A549 (cell line): Measurements from ENCODE around the gene SALL4. TPM values are rescaled to one million over a fixed set of nuclear protein-coding genes. Genes with fewer than 3 reads are reported as not detected.

Source experiments
- ATAC-seq, 2 experiments: fragments of 200-7000 bp in 1 of 2; fragments of >200 bp in 1 of 2; cut with Nextera tagmentation in 1 of 2; cut with Tn5 transposase in 1 of 2; 3 replicates each; pipeline versions ENCODE4 v1.8.0 to v1.9.1; 2018 to 2020; ENCODE audit warnings: mild to moderate bottlenecking in 1 of 2, moderate library complexity in 1 of 2
- CTCF ChIA-PET: fragments of 300-600 bp; sonication (Branson Sonifier 250); formaldehyde crosslinking; extraction: SDS; loops from one replicate; lab custom pipeline; 2021; ENCODE audit warnings: antibody characterized with exemption, inconsistent platforms; lab: Yijun Ruan, JAX
- POLR2A ChIA-PET: fragments of 350-600 bp; formaldehyde crosslinking; extraction: SDS; loops from one replicate; lab custom pipeline; 2021; ENCODE audit warnings: antibody characterized with exemption, inconsistent platforms; lab: Yijun Ruan, JAX
- DNase-seq, 2 experiments: peaks; one replicate each; pipeline versions ENCODE4 v3.0.0 to v3.0.0-alpha.2; 2011 to 2016; ENCODE audit warnings: low read depth in 1 of 2, low spot score in 1 of 2
- FAIRE-seq: peaks from 2 replicates; lab custom pipeline; 2011; peaks lifted over from hg19 to GRCh38; lab: Jason Lieb, UNC
- H3K27ac ChIP-seq, 2 experiments: fragments of >200 bp; sonication (Bioruptor Twin); formaldehyde crosslinking; 3 replicates each; pipeline ENCODE4 v1.5.1; 2016 to 2017
- H3K4me1 ChIP-seq: fragments of >200 bp; sonication (Bioruptor Twin); formaldehyde crosslinking; 3 replicates; pipeline ENCODE4 v1.6.1; 2016
- H3K4me2 ChIP-seq: fragments of >200 bp; sonication (Bioruptor Twin); formaldehyde crosslinking; 3 replicates; pipeline ENCODE4 v1.6.1; 2016
- H3K4me3 ChIP-seq: fragments of >200 bp; sonication (Bioruptor Twin); formaldehyde crosslinking; 3 replicates; pipeline ENCODE4 v1.5.1; 2016
- H3K9me3 ChIP-seq: fragments of >200 bp; sonication (Bioruptor Twin); formaldehyde crosslinking; 3 replicates; pipeline ENCODE4 v1.6.1; 2016
- BCL3 ChIP-seq: fragments of >200 bp; sonication (Bioruptor Twin); formaldehyde crosslinking; IDR thresholded peaks from 3 replicates; pipeline ENCODE4 v1.6.1; 2016
- CHD4 ChIP-seq: fragments of 200-600 bp; sonication (generic); IDR thresholded peaks from 2 replicates; pipeline ENCODE4 v1.6.1; 2016; ENCODE audit warnings: antibody characterized with exemption, mild to moderate bottlenecking, borderline replicate concordance
- CTCF ChIP-seq: fragments of >200 bp; sonication (Bioruptor Twin); formaldehyde crosslinking; IDR thresholded peaks from 3 replicates; pipeline ENCODE4 v1.5.1; 2016
- E2F6 ChIP-seq: IDR thresholded peaks from 2 replicates; pipeline ENCODE4 v1.6.1; 2012; ENCODE audit warnings: low read depth, borderline replicate concordance
- ELK1 ChIP-seq: fragments of 150-350 bp; IDR thresholded peaks from 2 replicates; pipeline ENCODE4 v1.6.1; 2014; ENCODE audit warnings: low read depth, mild to moderate bottlenecking, low read length
- EP300 ChIP-seq, 2 experiments: fragments of >200 bp; sonication (Bioruptor Twin); formaldehyde crosslinking; IDR thresholded peaks; 2 replicates in 1 of 2; 3 replicates in 1 of 2; pipeline ENCODE4 v1.6.1; 2016 to 2017
- ESRRA ChIP-seq: fragments of 150-350 bp; IDR thresholded peaks from 2 replicates; pipeline ENCODE4 v1.6.1; 2014; ENCODE audit warnings: mild to moderate bottlenecking, low read length, borderline replicate concordance
- FOSL2 ChIP-seq, 2 experiments: fragments of 450-650 bp in 1 of 2; fragments of >200 bp in 1 of 2; sonication (Bioruptor Twin) in 1 of 2; formaldehyde crosslinking; IDR thresholded peaks; 2 replicates each; pipeline versions ENCODE4 v1.5.0 to v1.6.1; 2016 to 2020; ENCODE audit warnings: mild to moderate bottlenecking in 1 of 2, moderate library complexity in 1 of 2
- HEYL ChIP-seq: fragments of 250-450 bp; sonication (Bioruptor Pico); IDR thresholded peaks from 2 replicates; pipeline ENCODE4 v1.8.0; 2021; ENCODE audit warnings: mild to moderate bottlenecking, moderate library complexity
- HMGXB4 ChIP-seq: fragments of 250-450 bp; sonication (Bioruptor Pico); IDR thresholded peaks from 2 replicates; pipeline ENCODE4 v1.5.0; 2021; ENCODE audit warnings: mild to moderate bottlenecking, moderate library complexity, borderline replicate concordance
- NFE2L2 ChIP-seq: fragments of 150-350 bp; conservative IDR thresholded peaks from 2 replicates; pipeline ENCODE4 v1.6.1; 2014; ENCODE audit warnings: low read length
- PBX3 ChIP-seq: IDR thresholded peaks from 2 replicates; pipeline ENCODE4 v1.6.1; 2012
- RARB ChIP-seq: fragments of 250-450 bp; sonication (Bioruptor Pico); IDR thresholded peaks from 2 replicates; pipeline ENCODE4 v1.8.0; 2021; ENCODE audit warnings: mild to moderate bottlenecking, moderate library complexity
- RCOR1 ChIP-seq: fragments of 150-350 bp; IDR thresholded peaks from 2 replicates; pipeline ENCODE4 v1.6.1; 2014; ENCODE audit warnings: antibody characterized with exemption, low read length, low read depth
- RNF2 ChIP-seq: fragments of 200-600 bp; sonication (generic); IDR thresholded peaks from 2 replicates; pipeline ENCODE4 v1.6.1; 2016; ENCODE audit warnings: low read depth, mild to moderate bottlenecking, antibody characterized with exemption, moderate library complexity, borderline replicate concordance
- SREBF2 ChIP-seq: fragments of 450-650 bp; IDR thresholded peaks from 2 replicates; pipeline ENCODE4 v1.6.1; 2014; ENCODE audit warnings: mild to moderate bottlenecking, moderate library complexity
- TP53 ChIP-seq: fragments of 250-450 bp; sonication (Bioruptor Pico); IDR thresholded peaks from 2 replicates; pipeline ENCODE4 v1.5.0; 2021; ENCODE audit warnings: mild to moderate bottlenecking, moderate library complexity
- ZNF302 ChIP-seq: fragments of 250-450 bp; sonication (Bioruptor Pico); IDR thresholded peaks from 2 replicates; pipeline ENCODE4 v1.9.0; 2021; ENCODE audit warnings: inconsistent platforms, mild to moderate bottlenecking, moderate library complexity
- WGBS: methylation state at CpG from one replicate; pipeline ENCODE4 v1.1.6; 2017; ENCODE audit errors: missing lambda C conversion rate; 5-methylcytosine and 5-hydroxymethylcytosine counted together
- polyA plus RNA-seq, 4 experiments: library from polyadenylated mRNA; depleted of rRNA in 3 of 4; stranded (reverse); fragments of >200 nt; fragmentation: RNase III in 1 of 4; extraction: RNeasy Plus Mini Kit Qiagen cat#74134 plus additional on column Dnase treatment in 1 of 4; gene quantifications; 2 replicates in 3 of 4; 3 replicates in 1 of 4; pipeline ENCODE4 v1.2.3, GENCODE V29; 2011 to 2017

The SALL4 gene
- polyA plus RNA-seq, 2 of the 4 experiments (the other 2 are of a cell fraction), result 2.3 to 7.6 TPM

GRCh38 chr20:51789434-51789833 is 12.9 kb downstream of the SALL4 start:
- FAIRE-seq, result no peak
- POLR2A ChIA-PET, result no interaction called here
- Histone ChIP-seq H3K27ac (no peak overlapping the region), H3K4me2 (no peak overlapping the region)
- no peak for ATAC-seq
- WGBS, result 38% methylated on average over 2 of the region's 2 CpGs
- no peak for DNase-seq
- TF ChIP-seq ZNF302 (CRISPR knock-in tag), result no peak
- TF ChIP-seq CTCF, result no peak
- TF ChIP-seq RCOR1, result no peak
- TF ChIP-seq EP300 (IDR thresholded peaks at IDR 0.05), result no peak
- TF ChIP-seq, all 56 proteins: peak for 0
- Histone ChIP-seq H3K4me1 (no peaks in the 10 kb centered on the region), H3K9me3 (no peaks in the 10 kb centered on the region), H3K4me3 (no peak overlapping the region)
- CTCF ChIA-PET, result interaction anchor here (0.6 to 1.0 kb wide), 4 partner anchors 8 to 200 kb away, joined by 3 to 4 read pairs (median 3); no protein-coding TSS in a partner anchor

GRCh38 chr20:51788822-51789221 is 13.5 kb downstream of the SALL4 start:
- H3K9me3 ChIP-seq, result no peaks in the 10 kb centered on the region
- CTCF ChIA-PET, result interaction anchor here (0.5 to 1.3 kb wide), 3 partner anchors 11 to 200 kb away, joined by 3 to 5 read pairs (median 3); no protein-coding TSS in a partner anchor
- FAIRE-seq (no peak), DNase-seq (no peak), ATAC-seq (no peak)
- H3K4me2 ChIP-seq, result no peak overlapping the region
- H3K4me1 ChIP-seq, result no peaks in the 10 kb centered on the region
- TF ChIP-seq BCL3 (no peak), HEYL (CRISPR knock-in tag) (no peak), FOSL2 (IDR thresholded peaks at IDR 0.05) (no peak), FOSL2 (CRISPR knock-in tag; IDR thresholded peaks at IDR 0.05) (no peak), HMGXB4 (CRISPR knock-in tag) (no peak), ZNF302 (CRISPR knock-in tag) (no peak), TP53 (CRISPR knock-in tag) (no peak), NFE2L2 (no peak), SREBF2 (no peak), ESRRA (no peak), RNF2 (no peak), PBX3 (no peak), CHD4 (no peak), RARB (CRISPR knock-in tag) (no peak), ELK1 (no peak), E2F6 (no peak)
- TF ChIP-seq, all 56 proteins: peak for 0
- POLR2A ChIA-PET, result no interaction called here
- Histone ChIP-seq H3K4me3 (no peak overlapping the region), H3K27ac (no peak overlapping the region)
- WGBS, result 88% methylated on average over 14 of the region's 14 CpGs
